ENCODE data around the gene COMMD10. TPM values are rescaled to one million over a fixed set of nuclear protein-coding genes. Genes with fewer than 3 reads are reported as not detected.

The COMMD10 gene
- total RNA-seq, 1 donor from 2014 or later, result 35.1 TPM

DNA sequence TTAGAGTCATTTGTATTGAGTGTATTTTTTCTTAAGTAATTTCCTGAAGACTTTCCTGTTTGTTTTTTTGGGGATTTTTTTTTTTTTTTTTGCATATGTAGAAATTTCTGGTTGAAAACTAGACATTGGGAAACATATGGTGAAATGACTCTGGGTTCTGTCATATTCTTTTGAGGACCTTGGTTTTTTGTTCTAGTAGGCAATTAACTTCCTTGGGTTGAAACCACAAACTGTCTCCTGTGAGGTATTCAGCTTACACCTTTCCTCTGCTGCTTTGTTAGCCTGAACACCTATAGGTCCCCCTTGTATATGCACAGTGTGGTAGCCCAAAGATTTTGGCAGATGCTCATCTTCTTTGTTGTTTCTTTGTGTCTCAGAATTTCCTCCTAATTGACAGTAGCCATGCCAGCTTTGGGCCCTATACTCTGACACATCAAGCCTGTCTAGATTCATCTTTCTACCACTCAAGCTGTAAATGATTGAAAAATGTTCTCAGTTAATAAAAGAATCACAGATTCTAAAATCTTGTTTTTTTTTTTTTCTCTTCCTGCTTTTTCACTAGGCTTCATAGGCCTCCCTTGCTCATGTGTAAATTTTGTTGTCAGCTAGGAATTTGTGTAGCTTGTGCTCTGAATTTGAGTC is 140.6 kb downstream of the COMMD10 start:
- DNase-seq, result no peak

- DNase-seq, result no peak
Observed at GRCh38 chr5:116229131-116229689, 144.4 kb downstream of the COMMD10 start.

- DNase-seq, result no peak
Observed at GRCh38 chr5:116231288-116231687, 146.5 kb downstream of the COMMD10 start.

- DNase-seq, result no peak
Observed at GRCh38 chr5:116234681-116235080, 149.9 kb downstream of the COMMD10 start.

DNA sequence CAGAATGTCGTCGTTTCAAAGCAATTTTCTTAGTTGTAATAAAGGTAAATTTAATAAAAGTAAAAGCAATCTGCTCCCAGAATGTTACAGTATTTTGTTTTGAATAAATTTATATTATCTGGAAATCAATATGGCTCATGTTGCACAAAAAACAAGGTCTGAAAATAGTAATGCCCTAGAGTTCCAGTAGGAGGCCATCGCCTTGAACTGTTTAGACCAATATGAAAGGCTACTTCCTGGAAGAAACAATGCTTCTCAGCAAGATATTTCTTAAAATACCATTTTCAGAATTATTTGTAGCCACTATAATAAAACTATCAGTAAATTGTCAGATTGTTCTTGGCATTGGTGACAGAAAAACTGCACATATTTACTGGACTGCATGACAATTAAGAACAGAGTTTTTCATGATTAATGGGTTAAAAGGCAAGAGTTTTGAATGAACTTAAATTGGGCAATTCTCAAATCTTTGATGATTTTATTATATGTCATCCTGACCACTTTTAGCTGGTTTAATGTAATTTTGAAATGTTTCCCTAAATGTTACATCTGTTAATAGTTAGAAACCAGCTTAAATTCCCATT is 153.2 kb downstream of the COMMD10 start:
- no peak for DNase-seq

DNA sequence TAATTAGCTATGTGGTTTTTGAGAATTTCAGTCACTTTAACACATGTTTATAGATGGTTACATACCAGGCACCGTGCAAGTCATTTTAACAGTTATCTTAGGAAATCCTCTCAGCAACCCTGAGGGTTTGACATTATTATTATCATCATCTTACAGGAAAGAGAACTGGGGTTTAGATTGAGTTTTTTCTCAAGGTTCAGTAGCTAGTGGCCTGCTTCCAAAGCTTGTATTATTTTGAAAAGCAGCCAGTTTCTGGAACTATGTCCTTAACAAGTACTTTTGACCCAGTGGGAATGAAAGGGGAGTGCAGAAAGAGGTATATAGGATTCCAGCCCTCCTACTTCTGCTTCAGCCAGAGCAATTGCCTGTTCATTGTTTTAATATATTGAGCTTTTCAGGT is 157.5 kb downstream of the COMMD10 start:
- no peak for DNase-seq

DNA sequence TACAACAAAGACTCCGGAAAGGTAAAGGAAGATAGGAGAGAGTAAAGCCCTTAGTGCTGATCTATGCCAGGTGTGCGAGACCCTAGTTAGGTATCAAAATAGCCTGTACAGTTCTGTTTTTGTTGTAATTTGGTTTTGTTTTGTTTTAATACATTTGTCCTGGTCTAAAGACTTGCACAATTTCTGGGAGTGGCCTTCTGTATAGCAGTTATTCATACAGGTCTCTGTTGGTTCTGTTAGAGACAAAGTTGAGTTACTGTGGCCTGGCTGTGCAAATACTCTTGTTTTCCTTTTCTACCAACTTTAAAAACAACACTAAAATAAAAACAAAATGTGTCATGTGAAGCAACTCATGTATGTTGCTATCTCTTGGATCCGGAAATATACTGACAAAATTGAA is 163.6 kb downstream of the COMMD10 start:
- no peak for DNase-seq

DNA sequence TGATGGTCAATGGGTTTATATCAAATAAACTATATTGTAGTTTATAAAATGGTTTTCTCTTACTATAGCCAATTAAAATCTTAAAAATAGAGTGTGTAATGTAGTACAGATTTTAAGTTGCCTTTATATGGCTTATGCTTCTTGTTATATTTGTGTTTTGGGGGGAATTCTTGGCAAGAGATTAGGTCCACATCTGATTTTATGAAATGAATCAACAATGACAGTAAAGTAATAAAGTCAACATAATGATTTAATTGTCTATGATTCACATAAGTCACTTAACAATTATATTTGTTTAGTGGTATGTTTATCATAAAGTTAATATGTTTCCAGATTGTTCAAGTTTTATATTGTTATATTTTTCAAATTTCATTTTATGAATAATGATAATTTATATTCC is 164.8 kb downstream of the COMMD10 start:
- DNase-seq, result no peak

DNA sequence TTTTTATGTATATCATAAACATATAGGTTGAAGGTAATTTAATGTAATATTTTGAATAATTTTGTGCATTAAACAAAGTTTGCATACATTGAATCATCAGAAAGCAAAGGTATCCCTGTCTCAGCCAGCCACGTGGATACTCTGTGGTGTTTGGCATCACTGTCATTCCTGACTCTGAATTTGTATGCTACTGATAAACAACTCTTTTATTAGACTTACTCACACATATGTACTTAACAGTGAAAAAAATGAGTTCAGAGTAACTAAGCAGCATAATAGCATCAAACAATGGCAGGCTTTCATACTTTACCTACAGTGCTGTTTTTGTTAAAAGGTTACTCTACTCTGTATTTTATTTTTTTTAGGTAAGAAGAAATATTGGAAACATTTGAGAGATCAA is 171.9 kb downstream of the COMMD10 start:
- DNase-seq, result no peak

DNA sequence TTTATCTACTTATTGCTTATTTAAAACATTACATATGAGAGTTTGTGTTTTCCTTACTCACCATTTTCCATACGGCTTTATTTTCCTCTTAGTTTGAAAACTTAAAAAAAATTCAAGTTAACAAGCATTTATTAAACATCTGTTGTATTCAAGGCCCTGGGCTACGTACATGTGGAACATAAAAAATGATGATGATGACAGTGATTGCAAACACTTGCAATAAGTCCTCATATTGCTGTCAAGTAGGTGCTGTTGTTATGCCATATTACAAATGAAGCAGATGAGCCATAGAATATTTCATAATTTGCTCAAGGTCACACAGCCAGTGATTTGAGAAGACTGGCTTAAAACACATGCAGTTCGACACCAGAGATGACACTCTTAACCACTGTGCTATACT is 180.6 kb downstream of the COMMD10 start:
- no peak for DNase-seq

GRCh38 chr5:116271446-116272025 is 186.7 kb downstream of the COMMD10 start:
- DNase-seq, result no peak

DNA sequence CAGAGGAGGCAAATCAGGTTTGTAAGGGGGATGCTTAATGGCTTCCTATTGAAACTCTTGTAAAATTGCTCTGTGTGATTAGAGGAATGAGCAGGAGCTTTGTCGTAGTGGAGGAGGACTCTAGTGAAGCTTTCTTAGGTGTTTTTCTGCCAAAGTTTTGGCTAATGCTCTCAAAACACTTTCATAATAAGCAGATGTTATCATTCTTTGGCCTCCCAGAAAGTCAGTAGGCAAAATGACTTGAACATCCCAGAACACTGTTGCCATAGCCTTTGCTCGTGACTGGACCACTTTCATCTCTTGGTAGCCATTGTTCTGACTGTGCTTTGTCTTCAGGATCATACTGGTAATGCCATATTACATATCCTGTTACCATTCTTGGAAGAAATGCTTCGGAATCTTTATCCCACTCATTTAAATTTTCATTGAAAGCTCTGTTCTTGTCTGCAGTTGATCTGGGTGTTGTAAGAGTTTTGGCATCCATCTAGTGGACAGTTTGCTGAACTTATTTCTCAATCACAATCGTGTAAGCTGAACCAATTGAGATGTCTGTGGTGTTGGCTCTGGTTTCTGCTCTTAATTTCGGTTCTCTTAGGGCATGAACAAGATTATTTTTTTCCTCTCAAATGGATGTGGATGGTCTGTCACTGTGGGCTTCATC is 187.6 kb downstream of the COMMD10 start:
- DNase-seq, result no peak

GRCh38 chr5:116273448-116274242 is 188.8 kb downstream of the COMMD10 start:
- DNase-seq, result no peak

DNA sequence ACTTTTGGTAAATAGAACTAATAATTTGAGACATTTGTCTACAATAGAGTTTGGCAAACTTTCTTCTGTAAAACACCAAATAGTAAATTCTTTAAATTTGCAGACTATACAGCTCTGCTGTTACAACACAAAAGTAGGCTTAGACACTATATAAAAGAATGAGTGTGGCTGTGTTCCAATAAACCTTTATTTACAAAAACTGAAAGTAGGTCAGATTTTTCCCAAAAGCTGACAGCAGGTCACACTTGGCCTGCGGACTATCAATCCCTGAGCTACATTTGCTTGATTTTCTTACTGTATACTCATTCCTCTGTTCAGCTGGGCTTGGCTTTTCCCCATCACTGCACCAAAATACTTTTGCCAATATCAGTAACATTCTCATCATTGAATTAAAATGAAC is 189.4 kb downstream of the COMMD10 start:
- DNase-seq, result no peak

- no peak for DNase-seq
Observed at GRCh38 chr5:116275282-116275681, 190.5 kb downstream of the COMMD10 start.

- DNase-seq, result no peak
Observed at GRCh38 chr5:116276952-116277351, 192.1 kb downstream of the COMMD10 start.

DNA sequence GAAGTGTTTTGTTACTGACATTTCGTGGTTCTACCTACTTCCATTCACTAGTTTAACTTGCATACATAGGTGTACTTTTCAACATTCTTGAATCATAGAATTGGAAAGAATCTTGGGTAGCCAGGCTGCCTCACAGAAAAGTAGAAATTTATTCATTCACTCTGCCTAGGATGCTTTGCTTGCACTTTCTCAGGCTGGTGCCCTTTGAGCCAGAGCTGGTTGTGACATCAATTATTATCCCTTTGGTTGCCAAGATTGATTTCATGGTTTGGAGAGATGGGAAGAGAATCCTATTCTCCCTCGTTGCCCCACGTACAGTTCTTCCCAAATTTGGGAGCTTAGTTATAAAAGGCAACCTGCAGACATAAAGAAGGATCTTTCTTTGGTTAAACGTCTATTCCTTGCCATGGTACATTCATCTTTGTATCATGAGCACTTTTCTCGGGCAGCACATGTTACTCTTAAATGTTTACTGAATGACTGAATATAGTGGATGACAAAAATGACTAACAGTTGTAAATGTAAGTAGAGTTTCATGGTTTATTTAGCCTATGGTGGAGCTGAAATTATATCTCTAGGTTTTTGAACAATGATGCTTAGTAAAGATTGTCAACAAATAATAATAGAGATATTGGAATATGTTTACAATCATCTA is 195.5 kb downstream of the COMMD10 start:
- DNase-seq, result no peak

- no peak for DNase-seq
Observed at GRCh38 chr5:116281309-116281708, 196.5 kb downstream of the COMMD10 start.

GRCh38 chr5:116288524-116288923 is 203.7 kb downstream of the COMMD10 start:
- DNase-seq, result no peak

- no peak for DNase-seq
Observed at GRCh38 chr5:116289276-116289675, 204.5 kb downstream of the COMMD10 start.

- DNase-seq, result no peak
Observed at GRCh38 chr5:116291271-116291670, 206.4 kb downstream of the COMMD10 start.

GRCh38 chr5:116292321-116292720 is 207.5 kb downstream of the COMMD10 start:
- DNase-seq, result no peak
